Neural progenitor cell (in vitro differentiated cells): ENCODE measurements around the gene ZFR2. TPM values are rescaled to one million over a fixed set of nuclear protein-coding genes. Genes with fewer than 3 reads are reported as not detected.

ENCODE experiments used
- DNase-seq: peaks from one replicate; pipeline ENCODE4 v3.0.0-alpha.2; 2016; ENCODE audit warnings: low spot score
- H2AFZ ChIP-seq: fragments of 200-600 bp; sonication (generic); replicated peaks from 2 replicates; pipeline ENCODE4 v1.6.1; 2016; ENCODE audit warnings: antibody characterized with exemption
- H3F3A ChIP-seq: fragments of 200-600 bp; sonication (generic); 2 replicates; pipeline ENCODE4 v1.6.1; 2016; ENCODE audit warnings: antibody characterized with exemption, low read depth
- H3K27ac ChIP-seq: fragments of 200-600 bp; sonication (generic); 2 replicates; pipeline ENCODE4 v1.5.1; 2016; ENCODE audit warnings: mild to moderate bottlenecking
- H3K27me3 ChIP-seq: fragments of 200-600 bp; sonication (generic); 2 replicates; pipeline ENCODE4 v1.6.1; 2016; ENCODE audit warnings: mild to moderate bottlenecking, moderate library complexity
- H3K36me3 ChIP-seq: fragments of 200-600 bp; sonication (generic); 2 replicates; pipeline ENCODE4 v1.5.1; 2016
- H3K4me1 ChIP-seq: fragments of 200-600 bp; sonication (generic); 2 replicates; pipeline ENCODE4 v1.6.1; 2016; ENCODE audit warnings: mixed run types
- H3K4me2 ChIP-seq: fragments of 200-600 bp; sonication (generic); 2 replicates; pipeline ENCODE4 v1.6.1; 2016
- H3K4me3 ChIP-seq: fragments of 200-600 bp; sonication (generic); 2 replicates; pipeline ENCODE4 v1.5.1; 2016
- H3K79me2 ChIP-seq: fragments of 200-600 bp; sonication (generic); 2 replicates; pipeline ENCODE4 v1.6.1; 2016; ENCODE audit warnings: low read depth
- H3K9ac ChIP-seq: fragments of 200-600 bp; sonication (generic); 2 replicates; pipeline ENCODE4 v1.6.1; 2016
- H3K9me3 ChIP-seq: fragments of 200-600 bp; sonication (generic); 2 replicates; pipeline ENCODE4 v1.5.1; 2016; ENCODE audit warnings: low read depth
- H4K20me1 ChIP-seq: fragments of 200-600 bp; sonication (generic); 2 replicates; pipeline ENCODE4 v1.6.1; 2016; ENCODE audit warnings: low read depth
- H3K27ac Mint-ChIP-seq: 3 replicates; pipeline ENCODE4 v1.8.0; 2021; ENCODE audit warnings: mixed read lengths
- H3K27me3 Mint-ChIP-seq: 2 replicates; pipeline ENCODE4 v1.8.0; 2022; ENCODE audit warnings: low read depth, mild to moderate bottlenecking, inconsistent platforms, moderate library complexity, mixed read lengths; ENCODE audit not compliant: insufficient read depth
- H3K36me3 Mint-ChIP-seq: 3 replicates; pipeline ENCODE4 v1.8.0; 2021; ENCODE audit warnings: mixed read lengths
- H3K4me1 Mint-ChIP-seq: 3 replicates; pipeline ENCODE4 v1.8.0; 2021; ENCODE audit warnings: mixed read lengths
- H3K4me3 Mint-ChIP-seq: 3 replicates; pipeline ENCODE4 v1.8.0; 2021; ENCODE audit warnings: mild to moderate bottlenecking, moderate library complexity, mixed read lengths
- H3K9me3 Mint-ChIP-seq: 3 replicates; pipeline ENCODE4 v1.8.0; 2020; ENCODE audit warnings: mixed read lengths
- CTCF ChIP-seq: fragments of 200-600 bp; sonication (generic); IDR thresholded peaks from 2 replicates; pipeline ENCODE4 v1.5.1; 2017; ENCODE audit warnings: antibody characterized with exemption, mild to moderate bottlenecking
- EZH2 ChIP-seq: fragments of 200-600 bp; sonication (generic); IDR thresholded peaks from 2 replicates; pipeline ENCODE4 v1.6.1; 2017; ENCODE audit warnings: antibody characterized with exemption, mild to moderate bottlenecking, moderate library complexity
- EZH2phosphoT487 ChIP-seq: fragments of 200-600 bp; sonication (generic); IDR thresholded peaks from 2 replicates; pipeline ENCODE4 v1.6.1; 2017; ENCODE audit warnings: antibody characterized with exemption
- total RNA-seq: library from RNA; depleted of rRNA; stranded (reverse); fragments of >200 nt; gene quantifications from 2 replicates; pipeline ENCODE4 v1.2.3, GENCODE V29; 2015; ENCODE audit warnings: low replicate concordance

Gene ZFR2
- total RNA-seq, 1 donor from 2014 or later: 8.9 TPM

GRCh38 chr19:3810708-3811355 lies 58.0 kb downstream of the ZFR2 start:
- Mint-ChIP-seq H3K4me3 (no peak overlapping the region), H3K27ac (no peak overlapping the region), H3K27me3 (peaks cover 2% of the 10 kb centered on the region), H3K36me3 (peaks cover 3% of the 10 kb centered on the region), H3K9me3 (peaks cover 3% of the 10 kb centered on the region), H3K4me1 (no peaks in the 10 kb centered on the region)
- H3K79me2 ChIP-seq: no peaks in the 10 kb centered on the region
- no peaks in the 10 kb centered on the region for H3K4me1 ChIP-seq
- TF ChIP-seq EZH2: no peak
- no peak for TF ChIP-seq CTCF
- TF ChIP-seq EZH2phosphoT487: no peak
- no peak overlapping the region for H3K27ac ChIP-seq
- H3F3A ChIP-seq: peaks cover 6% of the 10 kb centered on the region
- DNase-seq: no peak
- no peak overlapping the region for H2AFZ ChIP-seq
- no peak overlapping the region for H3K4me3 ChIP-seq
- no peaks in the 10 kb centered on the region for H3K36me3 ChIP-seq
- no peaks in the 10 kb centered on the region for H3K9me3 ChIP-seq
- H3K9ac ChIP-seq: no peak overlapping the region
- H4K20me1 ChIP-seq: no peaks in the 10 kb centered on the region
- H3K4me2 ChIP-seq: no peak overlapping the region
- no peaks in the 10 kb centered on the region for H3K27me3 ChIP-seq

- H3K36me3 ChIP-seq: no peaks in the 10 kb centered on the region
- Mint-ChIP-seq H3K27me3 (peaks cover 3% of the 10 kb centered on the region), H3K36me3 (peaks cover 3% of the 10 kb centered on the region), H3K4me1 (no peaks in the 10 kb centered on the region), H3K27ac (no peak overlapping the region), H3K9me3 (peaks cover 3% of the 10 kb centered on the region), H3K4me3 (no peak overlapping the region)
- H3K27ac ChIP-seq: no peak overlapping the region
- no peaks in the 10 kb centered on the region for H3K79me2 ChIP-seq
- no peaks in the 10 kb centered on the region for H3K4me1 ChIP-seq
- no peak overlapping the region for H2AFZ ChIP-seq
- no peaks in the 10 kb centered on the region for H4K20me1 ChIP-seq
- no peaks in the 10 kb centered on the region for H3K27me3 ChIP-seq
- no peak overlapping the region for H3K4me2 ChIP-seq
- no peak for DNase-seq
- no peaks in the 10 kb centered on the region for H3K9me3 ChIP-seq
- H3K9ac ChIP-seq: no peak overlapping the region
- TF ChIP-seq CTCF (no peak), EZH2 (no peak), EZH2phosphoT487 (no peak)
- H3K4me3 ChIP-seq: no peak overlapping the region
- H3F3A ChIP-seq: peaks cover 6% of the 10 kb centered on the region
Observed at GRCh38 chr19:3809881-3810707, 58.7 kb downstream of the ZFR2 start.

- no peak for DNase-seq
- no peak for TF ChIP-seq EZH2
- TF ChIP-seq CTCF: no peak
- no peak for TF ChIP-seq EZH2phosphoT487
- Histone ChIP-seq H3K79me2 (no peaks in the 10 kb centered on the region), H3K4me1 (no peaks in the 10 kb centered on the region), H3K36me3 (no peaks in the 10 kb centered on the region), H3K9me3 (no peaks in the 10 kb centered on the region), H4K20me1 (no peaks in the 10 kb centered on the region), H3K9ac (no peak overlapping the region), H3K4me3 (no peak overlapping the region), H3K27me3 (no peaks in the 10 kb centered on the region), H2AFZ (no peak overlapping the region), H3K27ac (no peak overlapping the region), H3K4me2 (no peak overlapping the region), H3F3A (peaks cover 6% of the 10 kb centered on the region)
- peaks cover 3% of the 10 kb centered on the region for H3K27me3 Mint-ChIP-seq
- H3K36me3 Mint-ChIP-seq: peaks cover 3% of the 10 kb centered on the region
- no peak overlapping the region for H3K27ac Mint-ChIP-seq
- H3K4me1 Mint-ChIP-seq: peaks cover 3% of the 10 kb centered on the region
- no peak overlapping the region for H3K4me3 Mint-ChIP-seq
- H3K9me3 Mint-ChIP-seq: peaks cover 3% of the 10 kb centered on the region
Observed at GRCh38 chr19:3808420-3809143, 60.3 kb downstream of the ZFR2 start.
